Chondrocyte (in vitro differentiated cells): ENCODE data around the gene GSS. TPM values are rescaled to one million over a fixed set of nuclear protein-coding genes. Genes with fewer than 3 reads are reported as not detected.

Experiments
- DNase-seq: peaks from one replicate; pipeline ENCODE4 v3.0.0; 2021; ENCODE audit warnings: mixed read lengths, low spot score
- H3K27ac Mint-ChIP-seq: one replicate; pipeline ENCODE4 v1.8.0; 2021; ENCODE audit warnings: mild to moderate bottlenecking, moderate library complexity, mixed read lengths; ENCODE audit not compliant: unreplicated experiment
- H3K27me3 Mint-ChIP-seq: 2 replicates; pipeline ENCODE4 v1.8.0; 2021; ENCODE audit warnings: low read depth, mixed read lengths
- H3K36me3 Mint-ChIP-seq: 2 replicates; pipeline ENCODE4 v1.8.0; 2021; ENCODE audit warnings: low read depth, mixed read lengths
- H3K4me1 Mint-ChIP-seq: 2 replicates; pipeline ENCODE4 v1.8.0; 2021; ENCODE audit warnings: low read depth, mild to moderate bottlenecking, mixed read lengths
- H3K4me3 Mint-ChIP-seq: one replicate; pipeline ENCODE4 v1.8.0; 2021; ENCODE audit warnings: mild to moderate bottlenecking, moderate library complexity, mixed read lengths; ENCODE audit not compliant: unreplicated experiment
- H3K9me3 Mint-ChIP-seq: 2 replicates; pipeline ENCODE4 v1.8.0; 2021; ENCODE audit warnings: low read depth, mixed read lengths
- CTCF ChIP-seq: fragments of 200-600 bp; sonication (generic); IDR thresholded peaks from 2 replicates; pipeline ENCODE4 v1.5.0; 2021; ENCODE audit warnings: antibody characterized with exemption, mild to moderate bottlenecking, moderate library complexity
- total RNA-seq: library from RNA; stranded (reverse); gene quantifications from 3 replicates; pipeline ENCODE4 v1.2.1, GENCODE V29; 2021

GSS gene
- total RNA-seq, 1 donor from 2014 or later, result 57.3 TPM

DNA sequence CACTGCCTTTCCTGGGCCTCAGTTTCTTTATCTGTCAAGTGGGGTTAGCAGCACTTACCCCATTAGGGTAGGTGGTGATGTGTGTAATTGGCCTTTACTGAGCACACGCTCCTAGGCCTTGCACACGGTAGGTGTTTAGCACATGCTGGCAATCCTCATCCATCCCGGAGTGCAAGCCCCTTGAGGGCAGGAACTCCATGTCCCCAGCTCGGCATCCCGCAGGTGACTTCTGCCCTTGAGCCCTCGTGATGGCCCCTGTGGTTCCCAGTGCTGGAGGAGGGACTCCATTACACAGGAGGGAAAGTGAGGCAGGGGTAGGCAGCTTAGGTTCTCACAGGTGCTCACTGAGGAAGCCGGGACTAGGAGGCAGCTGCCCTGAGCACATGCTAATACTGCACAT, 40.1 kb upstream of the GSS start:
- Mint-ChIP-seq H3K27me3 (no peaks in the 10 kb centered on the region), H3K9me3 (no peaks in the 10 kb centered on the region), H3K4me1 (no peaks in the 10 kb centered on the region), H3K27ac (no peak overlapping the region), H3K4me3 (no peak overlapping the region), H3K36me3 (peaks cover 45% of the 10 kb centered on the region)
- DNase-seq, result no peak
- no peak for TF ChIP-seq CTCF

- no peak overlapping the region for H3K27ac Mint-ChIP-seq
- H3K27me3 Mint-ChIP-seq, result no peaks in the 10 kb centered on the region
- DNase-seq, result peak; percentile 87
- peaks cover 42% of the 10 kb centered on the region for H3K36me3 Mint-ChIP-seq
- no peaks in the 10 kb centered on the region for H3K4me1 Mint-ChIP-seq
- no peak overlapping the region for H3K4me3 Mint-ChIP-seq
- TF ChIP-seq CTCF, result no peak
- no peaks in the 10 kb centered on the region for H3K9me3 Mint-ChIP-seq
These were observed 39.6 kb upstream of the GSS start for GRCh38 chr20:34995192-34995591.

GRCh38 chr20:34994509-34995131, 39.0 kb upstream of the GSS start:
- no peaks in the 10 kb centered on the region for H3K27me3 Mint-ChIP-seq
- no peak overlapping the region for H3K27ac Mint-ChIP-seq
- no peaks in the 10 kb centered on the region for H3K4me1 Mint-ChIP-seq
- no peak for TF ChIP-seq CTCF
- H3K9me3 Mint-ChIP-seq, result no peaks in the 10 kb centered on the region
- peaks cover 38% of the 10 kb centered on the region for H3K36me3 Mint-ChIP-seq
- no peak for DNase-seq
- no peak overlapping the region for H3K4me3 Mint-ChIP-seq

DNA sequence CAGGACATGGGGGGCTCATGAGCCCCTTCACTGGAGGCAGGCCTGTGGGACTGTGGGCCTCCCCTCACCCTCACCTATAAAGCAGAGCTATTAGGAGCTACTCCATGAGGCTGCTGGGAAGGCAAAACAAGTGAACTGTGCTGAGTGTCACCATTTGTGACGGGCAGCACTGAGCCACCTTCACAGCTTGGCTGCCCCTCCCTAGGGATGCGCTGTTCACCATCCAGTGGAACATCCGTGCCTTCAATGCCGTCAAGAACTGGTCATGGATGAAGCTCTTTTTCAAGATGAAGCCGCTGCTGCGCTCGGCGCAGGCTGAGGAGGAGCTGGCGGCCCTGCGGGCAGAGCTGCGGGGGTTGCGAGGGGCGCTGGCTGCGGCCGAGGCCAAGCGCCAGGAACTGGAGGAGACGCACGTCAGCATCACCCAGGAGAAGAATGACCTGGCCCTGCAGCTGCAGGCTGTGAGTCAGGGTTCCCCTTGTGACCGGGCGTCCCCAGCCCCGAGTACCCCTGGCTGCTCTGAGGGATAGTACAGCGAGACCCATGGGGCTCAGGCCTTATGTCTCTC, 38.4 kb upstream of the GSS start:
- no peak for TF ChIP-seq CTCF
- DNase-seq, result peak; percentile 90
- Mint-ChIP-seq H3K27ac (no peak overlapping the region), H3K4me1 (no peaks in the 10 kb centered on the region), H3K9me3 (no peaks in the 10 kb centered on the region), H3K4me3 (no peak overlapping the region), H3K36me3 (peaks cover 34% of the 10 kb centered on the region), H3K27me3 (no peaks in the 10 kb centered on the region)

DNA sequence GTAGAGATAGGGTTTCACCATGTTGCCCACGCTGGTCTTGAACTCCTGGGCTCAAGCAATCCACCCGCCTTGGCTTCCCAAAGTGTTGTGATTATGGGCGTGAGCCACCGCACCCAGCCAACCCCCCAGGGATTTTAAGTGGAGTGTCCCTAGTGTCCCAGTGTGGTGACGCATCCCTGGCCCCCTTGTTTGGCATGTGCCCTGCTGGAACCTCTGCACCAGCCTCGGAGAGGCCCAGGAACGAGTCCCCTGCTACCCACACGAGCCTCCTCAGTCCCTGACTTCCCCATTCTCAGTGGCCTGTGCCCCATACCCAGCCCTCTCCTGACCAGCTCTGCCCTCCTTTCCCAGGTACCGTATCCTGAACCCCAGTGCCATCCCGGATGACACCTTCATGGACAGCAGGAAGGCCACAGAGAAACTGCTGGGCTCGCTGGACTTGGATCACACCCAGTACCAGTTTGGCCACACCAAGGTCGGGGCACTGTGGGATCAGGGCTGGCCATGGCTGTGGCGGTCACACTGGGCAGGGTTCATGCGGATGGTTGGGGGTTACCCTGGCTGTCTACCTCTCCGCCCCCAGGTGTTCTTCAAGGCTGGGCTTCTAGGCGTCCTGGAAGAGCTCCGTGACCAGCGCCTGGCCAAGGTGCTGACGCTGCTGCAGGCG, 37.3 kb upstream of the GSS start:
- no peak for DNase-seq
- TF ChIP-seq CTCF, result no peak
- Mint-ChIP-seq H3K4me3 (no peak overlapping the region), H3K27ac (no peak overlapping the region), H3K9me3 (no peaks in the 10 kb centered on the region), H3K36me3 (peaks cover 24% of the 10 kb centered on the region), H3K4me1 (no peaks in the 10 kb centered on the region), H3K27me3 (no peaks in the 10 kb centered on the region)
